ENCODE results near the gene GDI2.

- TF ChIP-seq CTCF (IDR thresholded peaks at IDR 0.05) = no peak
- TF ChIP-seq POLR2A (IDR thresholded peaks at IDR 0.05) = no peak
Measured at GRCh38 chr10:5776881-5777197, 36.4 kb downstream of the GDI2 start.

Data from uterus (tissue), 2 donors.